Retinal pigment epithelial cell (primary cell): ENCODE results near the gene OR13C9.
"Not testable (repeated sequence)": the region's sequence is repeated elsewhere in the genome, so short reads cannot be mapped to it uniquely, and the experiment has no call there.

ENCODE experiments used
- DNase-seq: peaks from one replicate; pipeline ENCODE4 v3.0.0-alpha.2; 2010; ENCODE audit warnings: low read depth
- H3K4me3 ChIP-seq: 2 replicates; pipeline ENCODE4 v1.5.1; 2011; ENCODE audit warnings: mild to moderate bottlenecking, low read length, control low read depth, moderate library complexity
- TF ChIP-seq, protein P1 (sequence below): conservative IDR thresholded peaks from 2 replicates; pipeline ENCODE4 v1.5.1; 2011; ENCODE audit warnings: low read depth, low read length, control low read depth, inconsistent platforms

OR13C9 gene, protein sequence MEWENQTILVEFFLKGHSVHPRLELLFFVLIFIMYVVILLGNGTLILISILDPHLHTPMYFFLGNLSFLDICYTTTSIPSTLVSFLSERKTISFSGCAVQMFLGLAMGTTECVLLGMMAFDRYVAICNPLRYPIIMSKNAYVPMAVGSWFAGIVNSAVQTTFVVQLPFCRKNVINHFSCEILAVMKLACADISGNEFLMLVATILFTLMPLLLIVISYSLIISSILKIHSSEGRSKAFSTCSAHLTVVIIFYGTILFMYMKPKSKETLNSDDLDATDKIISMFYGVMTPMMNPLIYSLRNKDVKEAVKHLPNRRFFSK

DNA sequence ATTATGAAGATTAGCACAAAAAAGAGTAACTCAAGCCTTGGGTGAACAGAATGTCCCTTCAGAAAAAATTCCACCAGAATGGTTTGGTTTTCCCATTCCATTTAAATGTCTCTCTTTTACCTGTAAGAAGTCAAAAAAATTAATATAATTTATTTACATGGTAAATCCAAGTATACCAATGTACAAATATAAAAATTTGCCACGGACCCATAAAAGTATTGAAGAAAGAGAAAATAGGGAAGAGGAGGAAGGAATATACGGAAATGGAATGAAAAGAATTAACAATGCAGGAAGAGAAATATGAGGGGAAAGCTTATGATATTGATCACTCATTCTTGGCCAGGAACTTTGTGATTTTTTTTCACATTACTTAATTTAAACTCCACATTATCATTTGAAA, at the start of gene OR13C9:
OR13C9 (minus strand) TSS at position 101 of the 400 bp plus-strand sequence; CDS start at position 101, 0 bp downstream.
- DNase-seq: no peak
- TF ChIP-seq, protein P1, sequence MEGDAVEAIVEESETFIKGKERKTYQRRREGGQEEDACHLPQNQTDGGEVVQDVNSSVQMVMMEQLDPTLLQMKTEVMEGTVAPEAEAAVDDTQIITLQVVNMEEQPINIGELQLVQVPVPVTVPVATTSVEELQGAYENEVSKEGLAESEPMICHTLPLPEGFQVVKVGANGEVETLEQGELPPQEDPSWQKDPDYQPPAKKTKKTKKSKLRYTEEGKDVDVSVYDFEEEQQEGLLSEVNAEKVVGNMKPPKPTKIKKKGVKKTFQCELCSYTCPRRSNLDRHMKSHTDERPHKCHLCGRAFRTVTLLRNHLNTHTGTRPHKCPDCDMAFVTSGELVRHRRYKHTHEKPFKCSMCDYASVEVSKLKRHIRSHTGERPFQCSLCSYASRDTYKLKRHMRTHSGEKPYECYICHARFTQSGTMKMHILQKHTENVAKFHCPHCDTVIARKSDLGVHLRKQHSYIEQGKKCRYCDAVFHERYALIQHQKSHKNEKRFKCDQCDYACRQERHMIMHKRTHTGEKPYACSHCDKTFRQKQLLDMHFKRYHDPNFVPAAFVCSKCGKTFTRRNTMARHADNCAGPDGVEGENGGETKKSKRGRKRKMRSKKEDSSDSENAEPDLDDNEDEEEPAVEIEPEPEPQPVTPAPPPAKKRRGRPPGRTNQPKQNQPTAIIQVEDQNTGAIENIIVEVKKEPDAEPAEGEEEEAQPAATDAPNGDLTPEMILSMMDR: no peak
- H3K4me3 ChIP-seq: no peak within 1 kb of the TSS

DNA sequence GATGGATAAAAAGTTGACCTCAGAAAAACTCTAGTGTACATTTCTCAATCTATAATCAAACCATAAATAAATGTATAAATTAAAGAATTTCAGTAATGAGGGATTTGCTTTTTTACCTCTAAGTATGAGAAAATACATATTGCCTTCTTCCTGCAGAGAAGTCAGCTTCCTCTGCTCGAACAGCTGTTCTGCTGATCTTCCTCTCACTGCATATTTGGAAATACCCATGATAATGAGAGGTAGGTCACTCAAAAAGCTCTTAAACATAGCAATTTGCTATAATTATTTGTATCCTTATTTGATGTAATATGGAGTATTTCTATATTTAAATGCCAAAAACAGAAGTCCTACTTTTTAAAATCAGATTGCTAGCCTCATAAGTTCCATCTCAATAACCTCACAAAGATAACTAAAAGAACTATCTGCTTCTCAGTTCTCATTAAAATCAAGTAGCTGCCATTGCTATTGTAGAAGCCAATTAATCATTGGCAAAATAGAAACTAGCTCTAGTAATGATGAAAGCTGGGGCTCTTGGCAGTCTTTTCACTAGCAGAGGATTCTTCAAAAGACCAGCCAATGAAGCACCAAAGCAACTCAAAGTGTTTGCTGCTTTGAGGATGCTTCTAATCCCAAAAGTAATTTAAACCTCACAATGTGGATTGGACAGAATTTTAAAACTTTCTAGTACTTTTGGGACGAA, 40.6 kb upstream of the OR13C9 start:
- DNase-seq: no peak
- no peak overlapping the region for H3K4me3 ChIP-seq
- TF ChIP-seq, protein P1: no peak

DNA sequence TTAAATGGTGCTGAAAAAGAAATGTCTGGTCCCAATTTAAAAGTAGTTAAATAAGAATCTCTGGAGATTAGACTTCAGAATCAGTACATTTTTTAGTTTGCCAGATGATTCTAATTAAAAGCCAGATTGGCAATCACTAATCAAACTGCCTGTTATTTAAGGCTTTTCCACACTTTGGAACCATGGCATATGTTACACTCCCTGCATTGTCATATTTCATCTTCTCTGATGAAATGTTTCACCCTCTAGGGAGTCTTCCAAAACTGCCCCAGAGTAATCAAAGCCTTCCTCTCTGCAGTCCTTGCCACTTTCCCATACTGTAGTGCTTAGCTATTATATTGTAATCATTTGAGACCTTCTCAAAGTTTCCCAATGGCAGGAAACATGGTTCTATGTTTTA, 17.5 kb upstream of the OR13C9 start:
- TF ChIP-seq, protein P1: no peak
- no peak overlapping the region for H3K4me3 ChIP-seq
- DNase-seq: no peak

DNA sequence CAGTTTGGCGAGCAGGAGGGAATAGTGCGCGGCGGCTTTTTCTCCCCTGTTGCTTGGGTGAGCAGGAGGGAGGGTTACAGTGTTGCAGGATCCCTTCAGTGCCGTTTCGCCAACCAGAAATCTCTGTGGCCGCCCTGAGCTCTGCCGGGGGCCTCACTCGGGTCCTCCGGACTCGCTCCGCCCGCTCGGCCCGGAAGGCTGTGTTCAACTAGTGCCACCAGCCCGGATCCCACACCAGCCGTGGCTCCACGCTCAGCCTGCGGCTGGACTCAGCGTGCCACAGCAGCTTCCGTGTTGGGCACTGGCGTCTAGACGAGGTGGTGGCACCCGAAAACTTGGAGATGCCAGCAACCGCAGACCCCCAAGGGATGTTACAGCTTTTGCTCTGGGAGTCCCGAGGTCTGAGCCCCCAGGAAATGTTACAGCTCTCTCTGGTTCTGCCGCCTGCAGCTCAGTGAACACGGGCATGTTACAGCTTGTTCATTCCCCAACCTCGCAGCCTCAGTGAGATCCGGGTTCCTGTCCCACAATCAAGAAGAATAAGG, 16.0 kb upstream of the OR13C9 start:
- DNase-seq: no peak
- TF ChIP-seq, protein P1: no peak
- H3K4me3 ChIP-seq: no peak overlapping the region

DNA sequence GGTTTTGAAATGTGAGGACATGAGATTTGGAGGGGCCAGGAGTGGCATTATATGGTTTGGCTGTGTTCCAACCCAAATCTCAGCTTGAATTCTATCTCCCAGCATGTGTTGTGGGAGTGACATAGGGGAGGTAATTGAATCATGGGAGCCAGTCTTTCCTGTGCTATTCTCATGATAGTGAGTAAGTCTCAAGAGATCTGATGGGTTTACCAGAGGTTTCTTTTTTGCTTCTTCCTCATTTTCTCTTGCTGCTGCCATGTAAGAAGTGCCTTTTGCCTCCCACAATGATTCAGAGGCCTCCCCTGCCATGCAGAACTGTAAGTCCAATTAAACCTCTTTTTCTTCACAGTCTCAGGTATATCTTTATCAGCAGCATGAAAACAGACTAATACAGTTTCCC, 8.0 kb upstream of the OR13C9 start:
- H3K4me3 ChIP-seq, DNase-seq: not testable (repeated sequence)

DNA sequence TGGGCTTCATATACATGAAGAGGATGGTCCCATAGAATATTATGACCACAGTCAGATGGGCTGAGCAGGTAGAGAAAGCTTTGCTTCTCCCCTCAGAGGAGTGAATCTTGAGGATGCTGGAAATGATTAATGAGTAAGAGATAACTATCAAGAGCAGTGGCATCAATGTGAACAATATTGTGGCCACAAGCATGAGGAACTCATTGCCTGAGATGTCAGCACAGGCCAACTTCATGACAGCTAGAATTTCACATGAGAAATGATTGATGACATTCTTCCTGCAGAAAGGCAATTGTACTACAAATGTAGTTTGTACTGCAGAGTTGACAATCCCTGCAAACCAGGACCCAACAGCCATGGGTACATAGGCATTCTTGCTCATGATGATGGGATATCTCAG, 586 bp downstream of the OR13C9 start:
- no peak overlapping the region for H3K4me3 ChIP-seq
- DNase-seq: no peak
- TF ChIP-seq, protein P1: no peak

DNA sequence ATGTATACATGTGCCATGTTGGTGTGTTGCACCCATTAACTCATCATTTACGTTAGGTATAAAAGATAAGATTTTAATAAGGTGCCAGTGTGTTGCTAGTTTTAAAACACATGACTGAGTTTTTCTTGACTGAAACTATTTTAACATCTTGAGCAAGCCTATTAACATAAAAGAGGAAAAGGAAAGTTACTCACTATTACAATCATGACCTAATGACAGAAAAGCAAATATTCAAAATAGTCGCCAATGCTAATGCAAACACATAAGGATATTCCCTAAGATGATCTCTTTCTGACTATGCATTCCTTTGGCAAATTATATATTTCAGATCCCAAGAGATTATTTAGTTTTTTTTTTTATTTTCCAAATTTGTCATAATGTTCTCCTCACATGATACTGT, 6.8 kb downstream of the OR13C9 start:
- H3K4me3 ChIP-seq: no peak overlapping the region
- TF ChIP-seq, protein P1: no peak
- DNase-seq: no peak
